ENCODE data around the gene GRAP.

The GRAP gene

DNA sequence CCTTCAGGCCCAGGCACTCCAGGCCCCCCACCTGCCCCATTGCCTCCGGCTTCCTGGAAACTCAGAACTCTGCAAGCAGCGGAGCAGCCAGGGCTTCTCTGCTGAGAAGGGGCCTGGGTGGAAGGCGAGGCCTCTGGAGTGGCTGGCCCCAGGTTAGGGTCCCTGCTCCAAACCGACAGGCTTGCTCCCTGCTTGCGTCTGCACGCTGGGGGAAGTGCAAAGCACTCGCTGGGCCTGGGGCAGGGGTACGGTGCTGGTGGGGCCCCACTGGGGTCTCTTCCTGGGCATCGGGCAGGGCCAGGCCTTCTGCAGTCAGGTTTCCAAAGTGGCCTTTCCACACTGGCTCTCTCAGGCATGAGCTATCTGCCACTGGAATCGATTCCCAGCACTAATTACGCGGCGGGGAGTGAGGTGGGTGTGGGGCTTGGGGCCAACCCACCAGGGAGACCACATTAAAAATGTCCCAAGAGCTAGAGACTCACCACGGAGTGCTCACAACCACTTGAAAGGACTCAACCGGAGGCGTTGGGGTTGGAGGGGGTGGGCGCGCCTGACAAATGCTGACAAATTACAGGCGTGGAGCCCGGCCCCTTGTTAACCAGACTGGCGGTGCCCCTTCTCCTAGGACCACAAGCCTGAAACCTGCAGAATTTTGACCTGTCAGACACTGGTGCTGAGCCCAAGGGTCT, 60.1 kb downstream of the GRAP start:
- in situ Hi-C loops (cut with MboI; ENCODE audit: low sequenced_read_pairs) = no loop called here

DNA sequence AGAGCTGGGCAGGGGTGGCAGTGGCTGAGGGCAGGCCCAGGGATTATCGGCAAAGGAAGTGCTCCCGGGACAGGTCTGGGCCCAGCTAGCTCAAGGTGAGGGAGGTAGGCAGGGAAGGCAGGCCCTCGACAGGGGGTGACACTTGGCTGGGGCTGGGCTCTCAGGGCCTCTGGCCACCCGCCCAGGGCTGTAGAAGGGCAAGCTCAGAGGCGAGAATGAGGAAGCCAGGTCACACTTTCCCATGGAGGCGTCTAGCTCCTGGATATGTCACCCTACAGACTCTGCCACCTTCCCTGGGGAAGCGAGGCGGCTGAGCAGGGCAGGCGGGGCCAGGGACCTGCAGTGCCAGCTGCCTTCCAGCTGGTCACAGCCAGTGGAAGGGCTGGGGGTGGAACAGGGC, 61.3 kb downstream of the GRAP start:
- in situ Hi-C loops (cut with MboI; ENCODE audit: low sequenced_read_pairs) = no loop called here

DNA sequence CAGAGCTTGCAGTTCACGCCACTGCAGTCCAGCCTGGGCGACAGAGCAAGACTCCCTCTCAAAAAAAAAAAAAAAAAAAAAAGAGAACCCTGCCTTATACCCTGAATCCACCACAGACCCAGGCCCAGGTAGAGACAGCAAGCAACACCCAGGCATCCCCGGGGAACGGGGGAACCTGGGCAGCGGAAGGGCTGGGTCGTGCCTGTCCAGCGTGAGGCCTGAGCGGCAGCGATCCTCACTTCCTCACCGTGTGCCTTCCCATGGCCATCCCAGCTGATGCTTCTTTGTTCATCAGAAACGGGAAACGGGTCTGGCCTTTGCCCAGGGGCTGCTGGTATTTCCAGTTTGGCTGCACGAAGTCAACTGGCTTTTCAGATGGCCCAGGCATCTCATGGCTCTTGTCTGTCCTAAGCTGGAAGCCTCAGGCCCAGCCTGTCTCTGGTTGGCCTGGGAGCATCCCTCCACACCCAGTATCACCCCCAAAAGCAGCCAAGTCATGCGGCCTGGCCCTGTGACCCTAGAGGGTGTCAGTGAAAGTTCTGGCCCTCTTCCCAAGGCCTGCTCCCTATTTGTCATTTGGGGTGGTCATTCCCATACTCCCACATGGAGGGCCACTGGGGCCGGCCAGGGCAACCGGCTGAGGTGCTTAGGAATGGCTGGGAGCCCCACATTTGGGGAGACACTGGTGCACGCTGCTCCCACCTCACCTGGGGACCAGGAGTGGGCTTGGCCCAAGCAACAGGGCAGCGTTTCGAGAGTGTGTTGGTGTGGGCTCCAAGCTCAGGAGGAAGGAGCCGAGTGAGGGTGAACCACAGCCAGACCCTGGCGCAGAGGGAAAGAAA, 62.3 kb downstream of the GRAP start:
- in situ Hi-C loops (cut with MboI; ENCODE audit: low sequenced_read_pairs) = no loop called here

DNA sequence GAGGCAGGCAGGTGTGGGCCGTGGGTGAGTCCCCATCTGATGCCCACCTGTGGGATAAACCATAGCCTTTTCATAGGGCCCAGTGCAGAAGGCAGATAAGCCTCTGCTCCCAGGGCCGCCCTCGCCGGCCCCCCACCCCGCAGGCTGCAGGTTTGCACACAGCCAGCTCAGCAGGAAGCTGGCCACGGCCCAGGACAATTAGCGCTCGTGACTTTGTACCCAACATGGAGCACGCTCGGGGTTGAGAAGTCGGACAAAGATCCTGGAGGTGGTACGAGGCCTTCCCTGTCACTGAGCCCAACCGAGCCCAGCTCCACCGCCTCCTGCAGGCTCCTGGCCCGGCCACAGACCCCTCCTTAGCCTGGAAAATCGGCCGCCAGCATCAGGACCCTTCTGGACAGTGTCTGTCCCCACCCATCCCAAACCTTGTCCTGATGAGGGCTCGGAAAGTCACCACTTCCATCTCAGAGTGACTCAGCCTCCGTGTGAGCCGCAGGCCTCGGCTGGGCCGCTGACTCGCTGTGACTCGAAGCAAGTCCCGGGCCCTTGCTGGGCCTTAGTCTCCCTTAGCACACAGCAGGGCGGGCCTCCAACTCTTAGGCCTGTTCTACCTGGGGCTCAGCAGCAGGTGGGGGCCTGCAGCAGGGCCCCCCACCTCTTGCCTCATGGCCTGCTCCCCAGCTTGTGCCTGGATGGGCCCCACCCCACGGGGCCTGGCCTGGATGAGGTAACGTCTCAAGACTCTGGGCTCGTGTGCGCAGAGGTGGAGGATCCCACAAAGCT, 64.9 kb downstream of the GRAP start:
- in situ Hi-C loops (cut with MboI; ENCODE audit: low sequenced_read_pairs) = no loop called here

DNA sequence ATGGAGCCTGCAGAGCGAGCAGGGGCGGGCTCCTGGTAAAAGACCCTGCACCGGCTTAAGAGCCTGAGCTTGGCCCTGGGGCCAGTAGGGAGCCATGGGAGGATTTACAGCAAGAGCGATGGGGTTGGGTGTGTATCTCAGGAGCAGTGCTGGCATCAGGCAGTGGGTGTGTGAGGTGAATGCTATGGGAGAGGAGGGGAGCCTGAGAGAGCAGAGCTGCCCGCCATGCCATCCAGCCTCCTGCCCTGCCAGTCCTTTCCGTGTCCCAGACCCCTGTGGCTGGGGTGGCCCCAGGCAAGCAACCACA, 65.5 kb downstream of the GRAP start:
- in situ Hi-C loops (cut with MboI; ENCODE audit: low sequenced_read_pairs) = no loop called here

- in situ Hi-C loops (cut with MboI; ENCODE audit: low sequenced_read_pairs) = no loop called here
Measured at GRCh38 chr17:18980682-18981334, 65.9 kb downstream of the GRAP start.

DNA sequence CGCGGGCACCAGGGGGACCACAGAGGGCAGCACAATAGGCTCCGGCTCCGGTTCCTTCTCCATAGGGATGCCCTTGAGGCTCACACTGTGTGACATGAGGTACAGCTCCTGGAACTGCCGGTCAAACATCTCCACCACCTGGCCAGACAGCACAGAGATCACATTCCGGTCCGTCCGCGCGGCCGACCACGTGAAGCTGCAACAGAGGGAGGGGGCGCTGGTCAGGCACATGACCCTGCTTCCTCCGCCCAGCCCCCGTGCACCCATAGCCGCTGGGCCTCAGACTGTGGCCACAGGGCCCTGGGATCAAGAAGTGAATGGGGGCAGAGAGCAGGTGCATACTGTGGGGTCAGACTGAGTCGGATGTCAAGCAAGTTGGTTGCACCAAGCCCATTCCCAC, 68.1 kb downstream of the GRAP start:
- in situ Hi-C loops (cut with MboI; ENCODE audit: low sequenced_read_pairs) = no loop called here

DNA sequence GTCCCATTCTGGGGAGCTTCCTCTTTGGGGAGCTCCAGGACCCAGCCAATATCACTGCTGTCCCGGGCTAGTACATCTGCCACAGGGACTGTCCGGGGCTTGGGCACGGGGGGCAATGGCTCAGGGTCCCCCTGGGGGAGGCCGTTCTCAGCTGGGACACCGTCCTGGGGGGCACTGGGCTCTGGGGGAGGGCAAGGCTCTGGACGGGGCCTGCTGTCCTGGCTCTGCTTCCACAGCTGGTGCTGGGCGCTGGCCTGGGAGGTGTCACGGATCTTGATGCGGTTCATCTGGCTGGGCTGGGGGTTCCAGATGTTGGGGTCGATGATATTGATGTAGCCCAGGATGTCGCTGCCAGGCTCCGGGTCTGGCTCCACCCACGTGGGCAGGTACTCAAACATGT, 68.7 kb downstream of the GRAP start:
- in situ Hi-C loops (cut with MboI; ENCODE audit: low sequenced_read_pairs) = no loop called here

- in situ Hi-C loops (cut with MboI; ENCODE audit: low sequenced_read_pairs) = no loop called here
Measured at GRCh38 chr17:18977646-18978045, 69.1 kb downstream of the GRAP start.

- in situ Hi-C loops (cut with MboI; ENCODE audit: low sequenced_read_pairs) = no loop called here
Measured at GRCh38 chr17:18977021-18977420, 69.7 kb downstream of the GRAP start.

DNA sequence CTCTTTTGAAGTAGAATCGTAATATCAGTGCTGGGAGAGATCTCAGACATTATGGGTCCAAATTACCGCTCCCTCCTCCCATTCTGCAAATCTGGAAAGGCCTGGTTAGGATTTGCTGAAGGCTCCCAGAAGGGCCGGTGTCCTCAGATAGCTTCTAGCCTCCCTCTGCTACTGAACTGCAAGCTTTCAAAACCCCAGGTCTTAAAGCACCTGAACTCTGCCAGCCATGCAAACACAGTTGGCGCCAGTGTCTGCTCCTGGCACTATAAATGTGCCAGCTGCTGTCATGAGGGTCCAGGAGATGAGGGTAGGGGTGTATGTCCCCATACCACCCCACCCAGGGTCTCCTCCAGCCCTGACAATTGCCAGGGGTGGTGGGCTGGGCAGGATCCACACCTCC, 70.6 kb downstream of the GRAP start:
- in situ Hi-C loops (cut with MboI; ENCODE audit: low sequenced_read_pairs) = no loop called here

GRCh38 chr17:18975597-18975996, 71.2 kb downstream of the GRAP start:
- in situ Hi-C loops (cut with MboI; ENCODE audit: low sequenced_read_pairs) = no loop called here

GRCh38 chr17:18974407-18975149, 72.2 kb downstream of the GRAP start:
- in situ Hi-C loops (cut with MboI; ENCODE audit: low sequenced_read_pairs) = no loop called here

- in situ Hi-C loops (cut with MboI; ENCODE audit: low sequenced_read_pairs) = no loop called here
Measured at GRCh38 chr17:18971801-18972200, 75.0 kb downstream of the GRAP start.

Measured in HL-60/S4 (cell line).